Dendritic cell treated with granulocyte-macrophage colony-stimulating factor and Interleukin-4, amounts not matched to agents 40 ng/mL and 50 ng/mL, for 4 days (primary cell): ENCODE measurements around the gene PSMD12.

Experiments
- H3K27ac Mint-ChIP-seq: one replicate; pipeline ENCODE4 v1.8.0; 2022; ENCODE audit warnings: mild to moderate bottlenecking, mixed read lengths
- H3K27me3 Mint-ChIP-seq: one replicate; pipeline ENCODE4 v1.8.0; 2022; ENCODE audit warnings: mild to moderate bottlenecking, mixed read lengths
- H3K36me3 Mint-ChIP-seq: one replicate; pipeline ENCODE4 v1.8.0; 2022; ENCODE audit warnings: low read depth, mixed read lengths
- H3K4me1 Mint-ChIP-seq: one replicate; pipeline ENCODE4 v1.8.0; 2022; ENCODE audit warnings: low read depth, mixed read lengths
- H3K4me3 Mint-ChIP-seq: one replicate; pipeline ENCODE4 v1.8.0; 2022; ENCODE audit warnings: mild to moderate bottlenecking, moderate library complexity, mixed read lengths
- H3K9me3 Mint-ChIP-seq: one replicate; pipeline ENCODE4 v1.8.0; 2022; ENCODE audit warnings: mixed read lengths
- intact Hi-C: fragments of 100-400 bp; cut with micrococcal nuclease; formaldehyde crosslinking; loops from one replicate; pipeline ENCODE4 v1.15.0; 2022

PSMD12 gene

DNA sequence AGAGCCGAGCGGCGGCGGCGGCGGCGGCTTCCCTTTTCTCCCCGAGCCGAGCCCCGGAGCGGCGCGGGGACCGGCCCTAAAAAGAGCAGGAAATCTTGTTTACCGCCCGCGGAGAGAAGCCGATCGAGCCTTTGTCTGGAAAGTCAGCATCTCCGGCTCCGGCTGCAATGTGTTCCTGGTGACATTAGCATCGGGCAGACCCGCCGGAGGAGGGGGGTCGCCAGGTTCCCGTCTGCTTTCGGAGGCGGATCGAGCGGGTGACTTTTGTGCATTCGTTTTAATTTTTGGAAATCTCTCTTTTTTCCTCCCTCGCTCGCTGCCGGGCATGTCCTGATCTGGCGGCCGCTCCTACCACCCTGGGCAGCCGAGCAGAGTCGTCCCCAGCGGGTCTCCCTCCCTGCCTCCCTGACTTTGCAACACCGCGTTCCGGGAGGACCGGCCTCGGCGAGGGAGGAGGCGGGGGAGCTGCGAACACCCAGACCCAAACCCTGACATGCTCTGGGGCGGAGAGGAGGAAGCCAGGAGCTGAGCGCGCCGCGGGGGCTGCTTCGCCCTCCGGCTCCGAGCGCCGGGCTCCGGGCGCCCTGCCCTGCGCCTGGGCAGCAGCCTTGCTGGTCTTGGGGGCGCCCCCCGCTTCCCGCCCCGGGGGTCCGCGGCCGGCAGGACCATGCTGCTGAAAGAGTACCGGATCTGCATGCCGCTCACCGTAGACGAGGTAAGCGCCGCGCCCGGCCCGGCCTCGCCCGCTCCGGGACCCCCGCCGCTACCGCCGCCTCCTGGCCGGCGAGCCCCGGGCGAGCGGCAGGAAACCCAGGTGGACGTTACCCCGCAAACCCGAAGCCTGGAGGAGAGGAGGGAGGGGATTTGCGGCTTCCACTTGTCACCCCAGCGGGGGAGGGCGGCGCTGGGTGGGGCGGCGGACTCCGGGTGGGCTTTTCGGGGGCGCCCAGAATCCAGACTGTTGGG lies 11.4 kb upstream of the PSMD12 start:
- Mint-ChIP-seq H3K4me1 (peaks cover 26% of the 10 kb centered on the region), H3K4me3 (peak overlapping the region; percentile 96), H3K9me3 (no peaks in the 10 kb centered on the region), H3K36me3 (peaks cover 7% of the 10 kb centered on the region), H3K27me3 (peaks cover 7% of the 10 kb centered on the region), H3K27ac (peak overlapping the region; percentile 91)
- intact Hi-C loops = loop anchor here (2.0 to 10.0 kb wide), 2 partner anchors 227 to 311 kb away; no protein-coding TSS in a partner anchor

GRCh38 chr17:67376737-67377487 lies 10.5 kb upstream of the PSMD12 start, which contains the start of gene PITPNC1:
PITPNC1 (plus strand) TSS chr17:67377281.
- Mint-ChIP-seq H3K9me3 (no peaks in the 10 kb centered on the region), H3K36me3 (peaks cover 7% of the 10 kb centered on the region)

DNA sequence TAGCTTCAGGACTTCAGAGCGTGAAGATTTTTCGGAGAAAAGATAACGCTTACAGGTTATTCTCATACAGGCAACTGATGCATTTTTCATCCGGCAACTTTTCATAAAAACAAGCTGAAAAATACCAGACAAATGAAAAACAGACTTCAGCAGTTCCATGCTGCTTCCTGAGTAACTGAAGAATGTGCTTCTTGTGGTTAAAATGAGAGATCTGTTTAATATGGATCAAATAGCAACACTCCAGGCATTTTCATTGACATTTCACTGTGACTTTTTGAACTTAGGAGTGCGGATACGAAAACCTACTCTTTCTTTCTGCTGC lies 10.0 kb upstream of the PSMD12 start:
- peaks cover 7% of the 10 kb centered on the region for H3K36me3 Mint-ChIP-seq
- H3K4me1 Mint-ChIP-seq = peaks cover 26% of the 10 kb centered on the region
- H3K9me3 Mint-ChIP-seq = no peaks in the 10 kb centered on the region
- intact Hi-C loops = loop anchor here (2.0 to 10.0 kb wide), 2 partner anchors 228 to 312 kb away; no protein-coding TSS in a partner anchor
- peak overlapping the region; percentile 91 for H3K27ac Mint-ChIP-seq
- H3K27me3 Mint-ChIP-seq = peaks cover 7% of the 10 kb centered on the region
- H3K4me3 Mint-ChIP-seq = peak overlapping the region; percentile 96

More at GRCh38 chr17:67376737-67377487, 10.5 kb upstream of the PSMD12 start, which contains the start of gene PITPNC1:
- intact Hi-C loops = loop anchor here (2.0 to 10.0 kb wide), 2 partner anchors 228 to 312 kb away; no protein-coding TSS in a partner anchor
- Mint-ChIP-seq H3K27ac (peak within 1 kb of the TSS; percentile 91), H3K4me3 (peak within 1 kb of the TSS; percentile 96), H3K27me3 (peaks cover 7% of the 10 kb centered on the region), H3K4me1 (peaks cover 26% of the 10 kb centered on the region)

GRCh38 chr17:67375716-67376115 lies 9.3 kb upstream of the PSMD12 start:
- Mint-ChIP-seq H3K4me1 (peaks cover 26% of the 10 kb centered on the region), H3K4me3 (no peak overlapping the region), H3K27me3 (peaks cover 7% of the 10 kb centered on the region), H3K36me3 (peaks cover 7% of the 10 kb centered on the region), H3K27ac (no peak overlapping the region), H3K9me3 (no peaks in the 10 kb centered on the region)
- intact Hi-C loops = loop anchor here (2.0 to 10.0 kb wide), 2 partner anchors 229 to 313 kb away; no protein-coding TSS in a partner anchor

DNA sequence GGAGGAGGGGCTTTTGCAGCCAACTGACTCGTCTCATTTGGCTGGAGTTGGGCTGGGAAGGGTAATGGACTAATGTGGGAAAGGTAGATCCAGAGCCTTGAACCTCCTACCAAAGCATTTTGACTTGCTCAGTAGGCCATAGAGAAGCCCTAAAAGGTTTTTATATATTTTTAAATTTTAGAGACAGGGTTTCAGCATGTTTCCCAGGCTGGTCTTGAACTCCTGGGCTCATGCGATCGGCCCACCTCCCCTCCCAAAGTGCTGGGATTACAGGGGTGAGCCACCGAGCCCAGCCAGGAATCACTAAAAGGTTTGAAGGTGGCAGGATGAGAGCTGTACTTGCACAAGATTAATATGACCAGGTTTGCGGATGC lies 8.7 kb upstream of the PSMD12 start:
- H3K9me3 Mint-ChIP-seq = no peaks in the 10 kb centered on the region

DNA sequence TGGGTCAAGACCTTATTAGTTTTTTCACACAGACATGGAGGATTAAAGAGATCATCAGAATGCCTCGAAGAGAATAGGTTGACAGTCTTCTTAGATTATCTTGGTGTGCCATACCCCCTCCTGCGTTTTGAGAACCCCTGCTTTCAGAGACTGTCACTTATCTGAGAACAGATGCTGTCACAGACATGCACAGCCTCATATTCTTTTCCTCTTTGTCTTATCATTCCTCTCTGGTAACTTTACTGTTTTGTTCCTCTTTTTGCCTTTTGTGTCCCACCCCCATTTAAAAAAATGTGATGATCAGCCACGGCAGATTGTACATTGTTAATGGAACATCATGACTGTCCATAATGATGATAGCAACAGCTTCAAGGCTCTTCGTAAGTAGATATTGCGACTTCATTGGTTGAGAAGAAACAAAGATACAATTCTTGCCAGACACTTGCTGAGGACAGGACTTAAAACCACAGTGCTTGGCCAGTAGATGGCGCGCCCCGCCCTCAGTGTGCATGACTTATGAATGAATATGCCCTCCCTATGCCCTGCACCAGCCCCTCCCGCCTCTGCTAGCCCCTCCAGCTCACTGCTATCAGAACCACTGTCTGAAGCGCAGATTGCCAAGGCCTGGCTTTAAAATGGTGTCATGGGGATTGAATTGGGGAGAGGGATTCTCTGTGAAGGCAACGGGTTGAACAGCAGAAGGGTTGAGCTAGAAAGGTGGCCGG lies 8.1 kb upstream of the PSMD12 start:
- peaks cover 28% of the 10 kb centered on the region for H3K4me1 Mint-ChIP-seq
- H3K4me3 Mint-ChIP-seq = peak overlapping the region; percentile 51
- peaks cover 7% of the 10 kb centered on the region for H3K27me3 Mint-ChIP-seq
- no peaks in the 10 kb centered on the region for H3K9me3 Mint-ChIP-seq
- intact Hi-C loops = loop anchor here (1.0 to 10.0 kb wide), 2 partner anchors 101 to 230 kb away; no protein-coding TSS in a partner anchor
- H3K36me3 Mint-ChIP-seq = peaks cover 7% of the 10 kb centered on the region
- H3K27ac Mint-ChIP-seq = no peak overlapping the region

More for the DNA sequence above, 8.7 kb upstream of the PSMD12 start:
- Mint-ChIP-seq H3K4me3 (no peak overlapping the region), H3K36me3 (peaks cover 7% of the 10 kb centered on the region), H3K27ac (no peak overlapping the region), H3K4me1 (peaks cover 26% of the 10 kb centered on the region), H3K27me3 (peaks cover 7% of the 10 kb centered on the region)
- intact Hi-C loops = loop anchor here (10.0 kb wide), 1 partner anchor 230 kb away; no protein-coding TSS in a partner anchor

- Mint-ChIP-seq H3K27me3 (peaks cover 7% of the 10 kb centered on the region), H3K27ac (no peak overlapping the region), H3K4me3 (no peak overlapping the region), H3K4me1 (peaks cover 22% of the 10 kb centered on the region), H3K36me3 (peaks cover 5% of the 10 kb centered on the region), H3K9me3 (no peaks in the 10 kb centered on the region)
- intact Hi-C loops = loop anchor here (10.0 kb wide), 1 partner anchor 232 kb away; no protein-coding TSS in a partner anchor
Measured at GRCh38 chr17:67372751-67373150, 6.4 kb upstream of the PSMD12 start.

- peaks cover 14% of the 10 kb centered on the region for H3K36me3 Mint-ChIP-seq
- H3K27me3 Mint-ChIP-seq = peaks cover under 1% of the 10 kb centered on the region
- H3K4me1 Mint-ChIP-seq = peaks cover 25% of the 10 kb centered on the region
- intact Hi-C loops = loop anchor here (10.0 kb wide), 1 partner anchor 235 kb away; no protein-coding TSS in a partner anchor
- H3K9me3 Mint-ChIP-seq = no peaks in the 10 kb centered on the region
- no peak overlapping the region for H3K4me3 Mint-ChIP-seq
- H3K27ac Mint-ChIP-seq = no peak overlapping the region
Measured at GRCh38 chr17:67369676-67370075, 3.3 kb upstream of the PSMD12 start.

- no peaks in the 10 kb centered on the region for H3K9me3 Mint-ChIP-seq
- peaks cover 46% of the 10 kb centered on the region for H3K36me3 Mint-ChIP-seq
- no peaks in the 10 kb centered on the region for H3K27me3 Mint-ChIP-seq
- peaks cover 42% of the 10 kb centered on the region for H3K4me1 Mint-ChIP-seq
- intact Hi-C loops = no loop called here
- peak overlapping the region; percentile 87 for H3K4me3 Mint-ChIP-seq
- H3K27ac Mint-ChIP-seq = peak overlapping the region; percentile 93
Measured at GRCh38 chr17:67365738-67366192, 612 bp downstream of the PSMD12 start.

- H3K27ac Mint-ChIP-seq = peak overlapping the region; percentile 93
- intact Hi-C loops = no loop called here
- H3K4me3 Mint-ChIP-seq = peak overlapping the region; percentile 87
- H3K9me3 Mint-ChIP-seq = no peaks in the 10 kb centered on the region
- H3K4me1 Mint-ChIP-seq = peaks cover 49% of the 10 kb centered on the region
- peaks cover 53% of the 10 kb centered on the region for H3K36me3 Mint-ChIP-seq
- H3K27me3 Mint-ChIP-seq = no peaks in the 10 kb centered on the region
Measured at GRCh38 chr17:67364847-67365737, 1.3 kb downstream of the PSMD12 start.

GRCh38 chr17:67362173-67362572 lies 4.2 kb downstream of the PSMD12 start:
- Mint-ChIP-seq H3K27ac (no peak overlapping the region), H3K4me1 (peaks cover 52% of the 10 kb centered on the region)
- intact Hi-C loops = no loop called here

GRCh38 chr17:67360880-67361279 lies 5.5 kb downstream of the PSMD12 start:
- H3K27ac Mint-ChIP-seq = no peak overlapping the region
- peaks cover 55% of the 10 kb centered on the region for H3K4me1 Mint-ChIP-seq
- no peaks in the 10 kb centered on the region for H3K9me3 Mint-ChIP-seq
- peaks cover 78% of the 10 kb centered on the region for H3K36me3 Mint-ChIP-seq
- H3K27me3 Mint-ChIP-seq = no peaks in the 10 kb centered on the region
- intact Hi-C loops = no loop called here
- H3K4me3 Mint-ChIP-seq = no peak overlapping the region

More at GRCh38 chr17:67362173-67362572, 4.2 kb downstream of the PSMD12 start:
- peaks cover 74% of the 10 kb centered on the region for H3K36me3 Mint-ChIP-seq
- no peaks in the 10 kb centered on the region for H3K9me3 Mint-ChIP-seq
- no peak overlapping the region for H3K4me3 Mint-ChIP-seq
- H3K27me3 Mint-ChIP-seq = no peaks in the 10 kb centered on the region
